HL-60/S4 (cell line): ENCODE results near the gene RNU7-1.

Experiments
- in situ Hi-C: fragments of 300-500 bp; cut with MboI; formaldehyde crosslinking; loops from 2 replicates; pipeline ENCODE4 v1.14.3; 2022; ENCODE audit warnings: low sequenced_read_pairs

The RNU7-1 gene

GRCh38 chr12:6951551-6952120, 8.0 kb downstream of the RNU7-1 start:
- in situ Hi-C loops: no loop called here

- in situ Hi-C loops: no loop called here
Measured at GRCh38 chr12:6952121-6952862, 8.7 kb downstream of the RNU7-1 start.

GRCh38 chr12:6952863-6953441, 9.3 kb downstream of the RNU7-1 start:
- in situ Hi-C loops: no loop called here

- in situ Hi-C loops: no loop called here
Measured at GRCh38 chr12:6953442-6954315, 10.1 kb downstream of the RNU7-1 start.

GRCh38 chr12:6954316-6955107, 10.9 kb downstream of the RNU7-1 start:
- in situ Hi-C loops: no loop called here

- in situ Hi-C loops: no loop called here
Measured at GRCh38 chr12:6955108-6956020, 11.7 kb downstream of the RNU7-1 start.

GRCh38 chr12:6956021-6956727, 12.6 kb downstream of the RNU7-1 start:
- in situ Hi-C loops: no loop called here

- in situ Hi-C loops: no loop called here
Measured at GRCh38 chr12:6957151-6957701, 13.6 kb downstream of the RNU7-1 start.

GRCh38 chr12:6957741-6958608, 14.4 kb downstream of the RNU7-1 start:
- in situ Hi-C loops: no loop called here

- in situ Hi-C loops: no loop called here
Measured at GRCh38 chr12:6958609-6959057, 15.0 kb downstream of the RNU7-1 start.

GRCh38 chr12:6959058-6959804, 15.6 kb downstream of the RNU7-1 start:
- in situ Hi-C loops: no loop called here

- in situ Hi-C loops: no loop called here
Measured at GRCh38 chr12:6959805-6960592, 16.4 kb downstream of the RNU7-1 start.

- in situ Hi-C loops: no loop called here
Measured at GRCh38 chr12:6960593-6961277, 17.1 kb downstream of the RNU7-1 start.

- in situ Hi-C loops: no loop called here
Measured at GRCh38 chr12:6961278-6961694, 17.7 kb downstream of the RNU7-1 start.

GRCh38 chr12:6961695-6962284, 18.2 kb downstream of the RNU7-1 start:
- in situ Hi-C loops: no loop called here
